ENCODE results near the gene KLHL28.

DNA sequence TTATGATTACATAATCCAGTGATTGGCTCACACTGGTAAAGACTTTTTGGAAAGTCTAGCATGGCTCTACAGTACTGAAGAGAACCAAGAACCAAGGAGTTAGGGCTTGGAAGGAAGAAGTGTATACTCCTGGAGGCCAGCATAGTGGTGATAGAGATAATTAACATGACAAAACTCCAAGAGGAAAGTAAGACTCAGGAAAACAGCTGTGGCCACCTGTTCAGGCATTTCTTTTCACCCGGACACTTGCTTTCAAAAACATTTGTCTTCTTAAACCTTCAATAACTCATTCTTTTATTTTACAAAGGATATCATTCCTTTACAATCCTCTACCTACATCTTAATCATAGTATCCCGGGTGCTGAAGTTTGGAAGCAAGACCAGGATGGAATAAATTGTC lies 50.9 kb downstream of the KLHL28 start:
- TF ChIP-seq, protein P1, sequence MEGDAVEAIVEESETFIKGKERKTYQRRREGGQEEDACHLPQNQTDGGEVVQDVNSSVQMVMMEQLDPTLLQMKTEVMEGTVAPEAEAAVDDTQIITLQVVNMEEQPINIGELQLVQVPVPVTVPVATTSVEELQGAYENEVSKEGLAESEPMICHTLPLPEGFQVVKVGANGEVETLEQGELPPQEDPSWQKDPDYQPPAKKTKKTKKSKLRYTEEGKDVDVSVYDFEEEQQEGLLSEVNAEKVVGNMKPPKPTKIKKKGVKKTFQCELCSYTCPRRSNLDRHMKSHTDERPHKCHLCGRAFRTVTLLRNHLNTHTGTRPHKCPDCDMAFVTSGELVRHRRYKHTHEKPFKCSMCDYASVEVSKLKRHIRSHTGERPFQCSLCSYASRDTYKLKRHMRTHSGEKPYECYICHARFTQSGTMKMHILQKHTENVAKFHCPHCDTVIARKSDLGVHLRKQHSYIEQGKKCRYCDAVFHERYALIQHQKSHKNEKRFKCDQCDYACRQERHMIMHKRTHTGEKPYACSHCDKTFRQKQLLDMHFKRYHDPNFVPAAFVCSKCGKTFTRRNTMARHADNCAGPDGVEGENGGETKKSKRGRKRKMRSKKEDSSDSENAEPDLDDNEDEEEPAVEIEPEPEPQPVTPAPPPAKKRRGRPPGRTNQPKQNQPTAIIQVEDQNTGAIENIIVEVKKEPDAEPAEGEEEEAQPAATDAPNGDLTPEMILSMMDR (IDR thresholded peaks at IDR 0.05; ENCODE audit: insufficient read depth, low read length, poor library complexity, severe bottlenecking) = no peak
- TF ChIP-seq EZH2phosphoT487 (conservative IDR thresholded peaks at IDR 0.05; ENCODE audit: low read length) = no peak
